Neuronal stem cell (in vitro differentiated cells): ENCODE results near the gene KCNH3.

Experiments used
- DNase-seq: peaks from one replicate; pipeline ENCODE4 v3.0.0-alpha.2; 2013; ENCODE audit warnings: low spot score
- H2AFZ ChIP-seq: one replicate; pipeline ENCODE4 v1.6.1; 2013; ENCODE audit warnings: mild to moderate bottlenecking, low read length, inconsistent platforms
- H2AK5ac ChIP-seq: 2 replicates; pipeline ENCODE4 v1.6.1; 2013; ENCODE audit warnings: low read depth, mild to moderate bottlenecking, inconsistent platforms, low read length, moderate library complexity, mixed read lengths
- H2BK120ac ChIP-seq: 2 replicates; pipeline ENCODE4 v1.6.1; 2013; ENCODE audit warnings: low read depth, mild to moderate bottlenecking, inconsistent platforms, low read length, moderate library complexity, mixed read lengths
- H2BK12ac ChIP-seq: one replicate; pipeline ENCODE4 v1.6.1; 2013; ENCODE audit warnings: low read length, inconsistent platforms
- H2BK15ac ChIP-seq: 2 replicates; pipeline ENCODE4 v1.6.1; 2013; ENCODE audit warnings: mild to moderate bottlenecking, low read length, inconsistent platforms, mixed read lengths
- H2BK5ac ChIP-seq: one replicate; pipeline ENCODE4 v1.6.1; 2013; ENCODE audit warnings: inconsistent platforms, mild to moderate bottlenecking, low read length, moderate library complexity
- H3K14ac ChIP-seq: one replicate; pipeline ENCODE4 v1.6.1; 2013; ENCODE audit warnings: low read length, inconsistent platforms
- H3K18ac ChIP-seq: 2 replicates; pipeline ENCODE4 v1.6.1; 2013; ENCODE audit warnings: low read length, inconsistent platforms
- H3K23ac ChIP-seq: 2 replicates; pipeline ENCODE4 v1.6.1; 2013; ENCODE audit warnings: low read depth, mild to moderate bottlenecking, mixed read lengths, low read length, inconsistent platforms; ENCODE audit not compliant: poor library complexity
- H3K27ac ChIP-seq: replicated peaks from 3 replicates; pipeline ENCODE4 v1.5.1; 2013; ENCODE audit warnings: low read length, inconsistent platforms
- H3K27me3 ChIP-seq, 3 experiments: 2 replicates each; pipeline ENCODE4 v1.6.1; 2013; ENCODE audit warnings: low read length in 3 of 3, mild to moderate bottlenecking in 2 of 3, inconsistent platforms in 1 of 3, low read depth in 1 of 3, mixed read lengths in 1 of 3, moderate library complexity in 1 of 3; ENCODE audit not compliant: control insufficient read depth in 3 of 3, insufficient read depth in 3 of 3
- H3K36me3 ChIP-seq, 2 donors: replicated peaks in 1 of 2; 2 replicates each; pipeline ENCODE4 v1.6.1; 2013; ENCODE audit warnings: low read length in 2 of 2; ENCODE audit not compliant: control insufficient read depth in 2 of 2, insufficient read depth in 2 of 2
- H3K4ac ChIP-seq: 2 replicates; pipeline ENCODE4 v1.6.1; 2013; ENCODE audit warnings: inconsistent platforms, mild to moderate bottlenecking, low read length, moderate library complexity
- H3K4me1 ChIP-seq, 2 donors: 1 replicate in 1 of 2; 2 replicates in 1 of 2; pipeline ENCODE4 v1.6.1; 2013; ENCODE audit warnings: low read length in 2 of 2, low read depth in 1 of 2; ENCODE audit not compliant: control insufficient read depth in 2 of 2, insufficient read depth in 1 of 2
- H3K4me2 ChIP-seq: one replicate; pipeline ENCODE4 v1.6.1; 2013; ENCODE audit warnings: mild to moderate bottlenecking, low read length, inconsistent platforms; ENCODE audit not compliant: insufficient read depth, poor library complexity, severe bottlenecking
- H3K4me3 ChIP-seq, 2 donors: 2 replicates each; pipeline ENCODE4 v1.5.1; 2013; ENCODE audit warnings: low read length in 2 of 2, mild to moderate bottlenecking in 2 of 2, inconsistent platforms in 1 of 2, moderate library complexity in 1 of 2
- H3K79me1 ChIP-seq: one replicate; pipeline ENCODE4 v1.6.1; 2013; ENCODE audit warnings: low read depth, mild to moderate bottlenecking, inconsistent platforms, low read length, moderate library complexity
- H3K9ac ChIP-seq: one replicate; pipeline ENCODE4 v1.6.1; 2013; ENCODE audit warnings: mild to moderate bottlenecking, low read depth, low read length, inconsistent platforms; ENCODE audit not compliant: poor library complexity
- H3K9me3 ChIP-seq, 2 donors: replicated peaks in 1 of 2; 2 replicates each; pipeline versions ENCODE3 to v1.6.1; 2013; ENCODE audit warnings: low read length in 2 of 2, mild to moderate bottlenecking in 2 of 2, inconsistent platforms in 1 of 2, low read depth in 1 of 2, mixed read lengths in 1 of 2, moderate library complexity in 1 of 2; ENCODE audit not compliant: control insufficient read depth in 2 of 2, insufficient read depth in 1 of 2
- H4K8ac ChIP-seq: one replicate; pipeline ENCODE4 v1.6.1; 2013; ENCODE audit warnings: low read depth, mild to moderate bottlenecking, inconsistent platforms, low read length, moderate library complexity
- H4K91ac ChIP-seq: one replicate; pipeline ENCODE4 v1.6.1; 2013; ENCODE audit warnings: low read length, low read depth, mild to moderate bottlenecking, inconsistent platforms; ENCODE audit not compliant: poor library complexity
- whole genome bisulfite sequencing, 2 donors: extraction: QIAGEN DNeasy Blood & Tissue Kit; methylation state at CpG; one replicate each; pipeline ENCODE4 v1.1.7; 2013; ENCODE audit warnings: missing lambda C conversion rate in 2 of 2, mixed read lengths in 1 of 2; ENCODE audit not compliant: insufficient read length in 2 of 2, insufficient replicate concordance in 1 of 2; ENCODE audit errors: extremely low coverage in 2 of 2; 5-methylcytosine and 5-hydroxymethylcytosine counted together

Gene KCNH3

GRCh38 chr12:49527361-49528130 lies 11.3 kb upstream of the KCNH3 start:
- Histone ChIP-seq H3K9ac (no peak overlapping the region), H3K4ac (no peak overlapping the region), H3K4me1 (no peaks in the 10 kb centered on the region), H2AFZ (no peak overlapping the region), H3K9me3 (peaks cover 0 to 2% of the 10 kb centered on the region in 2 donors), H2AK5ac (no peak overlapping the region), H2BK5ac (no peak overlapping the region), H3K4me2 (no peak overlapping the region), H3K36me3 (peaks cover 19 to 66% of the 10 kb centered on the region in 2 donors), H3K79me1 (no peaks in the 10 kb centered on the region), H3K4me3 (no peak overlapping the region), H3K14ac (no peak overlapping the region), H3K27me3 (no peaks in the 10 kb centered on the region), H4K8ac (no peak overlapping the region), H2BK120ac (no peak overlapping the region), H3K27ac (no peak overlapping the region), H2BK12ac (no peak overlapping the region), H4K91ac (no peak overlapping the region), H2BK15ac (no peak overlapping the region), H3K18ac (no peak overlapping the region), H3K23ac (no peak overlapping the region)
- no peak for DNase-seq
- no CpG with 5 or more reads among the region's 7 CpGs for WGBS, 2 donors

- no peak overlapping the region for H3K9ac ChIP-seq
- H2AFZ ChIP-seq = no peak overlapping the region
- WGBS, 2 donors = no CpG with 5 or more reads among the region's 1 CpG
- no peak overlapping the region for H2AK5ac ChIP-seq
- peaks cover 0 to 2% of the 10 kb centered on the region in 2 donors for H3K9me3 ChIP-seq
- no peak overlapping the region for H4K91ac ChIP-seq
- H3K27me3 ChIP-seq = no peaks in the 10 kb centered on the region
- H3K4me3 ChIP-seq = no peak overlapping the region
- H2BK12ac ChIP-seq = no peak overlapping the region
- H3K23ac ChIP-seq = no peak overlapping the region
- no peak overlapping the region for H3K4me2 ChIP-seq
- peaks cover 15 to 53% of the 10 kb centered on the region in 2 donors for H3K36me3 ChIP-seq
- no peak for DNase-seq
- no peaks in the 10 kb centered on the region for H3K4me1 ChIP-seq
- no peaks in the 10 kb centered on the region for H3K79me1 ChIP-seq
- H3K14ac ChIP-seq = no peak overlapping the region
- no peak overlapping the region for H2BK5ac ChIP-seq
- H3K18ac ChIP-seq = no peak overlapping the region
- no peak overlapping the region for H2BK120ac ChIP-seq
- H4K8ac ChIP-seq = no peak overlapping the region
- no peak overlapping the region for H3K4ac ChIP-seq
- H3K27ac ChIP-seq = no peak overlapping the region
- no peak overlapping the region for H2BK15ac ChIP-seq
These were observed 9.4 kb upstream of the KCNH3 start for GRCh38 chr12:49529414-49529813.

DNA sequence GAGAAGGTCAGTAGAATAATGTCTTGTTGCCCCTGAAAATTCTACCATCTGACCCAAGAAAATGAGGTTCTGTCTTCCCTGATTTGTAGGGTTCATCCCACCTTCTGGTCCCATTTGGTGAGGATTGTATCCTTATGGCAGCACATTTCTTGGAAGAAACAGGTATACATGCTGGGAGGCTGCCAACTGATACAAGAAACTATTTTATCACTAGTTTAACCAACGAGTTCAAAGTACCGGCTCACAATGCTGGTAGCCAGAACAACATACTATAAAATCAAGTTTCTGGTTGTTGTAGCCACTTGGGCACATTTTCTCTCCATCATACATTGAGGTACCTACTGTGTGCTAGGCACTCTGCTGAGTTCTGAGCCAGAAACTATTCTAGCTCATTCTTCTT lies 7.1 kb upstream of the KCNH3 start:
- no CpG with 5 or more reads among the region's 2 CpGs for WGBS, 2 donors

DNA sequence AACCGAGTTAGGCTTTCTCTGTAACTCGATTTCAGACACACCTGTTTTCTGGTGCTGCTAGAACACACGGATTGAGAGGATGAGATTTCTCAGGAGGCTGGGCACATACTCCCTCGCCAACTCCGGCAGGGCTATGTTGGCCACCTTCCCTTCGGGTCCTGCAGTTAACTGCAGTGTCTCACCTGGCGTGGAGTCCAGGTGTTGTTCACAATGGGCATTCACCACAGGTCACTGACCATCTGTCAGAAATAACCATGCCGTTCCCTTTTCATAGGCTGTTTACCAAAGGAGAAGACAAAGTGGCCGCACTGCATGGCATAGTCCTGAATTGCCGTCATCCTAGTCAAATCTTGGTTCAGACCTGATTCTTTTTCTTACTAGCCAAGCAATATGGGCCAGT lies 5.5 kb upstream of the KCNH3 start:
- Histone ChIP-seq H3K27me3 (peaks cover 7 to 32% (median 31%) of the 10 kb centered on the region in 3 experiments), H3K4me3 (no peak overlapping the region), H3K4me2 (no peak overlapping the region), H2BK12ac (no peak overlapping the region), H3K14ac (no peak overlapping the region), H3K9me3 (peaks cover 0 to 2% of the 10 kb centered on the region in 2 donors), H2AFZ (no peak overlapping the region), H3K23ac (no peak overlapping the region), H2BK120ac (no peak overlapping the region), H3K79me1 (no peaks in the 10 kb centered on the region), H2BK5ac (peak overlapping the region; percentile 69), H3K36me3 (peaks cover 2 to 18% of the 10 kb centered on the region in 2 donors), H2AK5ac (no peak overlapping the region), H2BK15ac (no peak overlapping the region), H3K4me1 (peaks cover 7 to 8% of the 10 kb centered on the region in 2 donors), H3K18ac (no peak overlapping the region), H3K9ac (no peak overlapping the region), H4K8ac (no peak overlapping the region), H4K91ac (no peak overlapping the region), H3K27ac (no peak overlapping the region), H3K4ac (no peak overlapping the region)
- DNase-seq = no peak
- WGBS, 2 donors = no CpG with 5 or more reads among the region's 10 CpGs

More for the DNA sequence above, 7.1 kb upstream of the KCNH3 start:
- Histone ChIP-seq H2BK15ac (no peak overlapping the region), H3K9me3 (peaks cover 0 to 2% of the 10 kb centered on the region in 2 donors), H3K4ac (no peak overlapping the region), H3K36me3 (peaks cover 2 to 30% of the 10 kb centered on the region in 2 donors), H3K27ac (no peak overlapping the region), H3K4me1 (no peaks in the 10 kb centered on the region), H3K18ac (no peak overlapping the region), H4K91ac (no peak overlapping the region), H3K4me2 (no peak overlapping the region), H2AFZ (no peak overlapping the region), H3K23ac (no peak overlapping the region), H3K9ac (no peak overlapping the region), H2BK12ac (no peak overlapping the region), H2BK120ac (no peak overlapping the region), H2BK5ac (no peak overlapping the region), H2AK5ac (no peak overlapping the region), H3K27me3 (peaks cover 0 to 16% (median 15%) of the 10 kb centered on the region in 3 experiments), H3K4me3 (no peak overlapping the region), H3K79me1 (no peaks in the 10 kb centered on the region), H4K8ac (no peak overlapping the region), H3K14ac (no peak overlapping the region)
- DNase-seq = no peak
